Stomach (tissue), 9 donors: Measurements from ENCODE around the gene GNA15. TPM values are rescaled to one million over a fixed set of nuclear protein-coding genes. Genes with fewer than 3 reads are reported as not detected.

ENCODE experiments used
- DNase-seq, 2 donors: peaks; one replicate each; pipeline versions ENCODE4 v3.0.0 to v3.0.0-alpha.2; 2013 to 2019
- H3K27ac ChIP-seq, 5 donors: fragments of 200-600 bp in 4 of 5; sonication (generic) in 4 of 5; one replicate each; pipeline ENCODE4 v1.5.1; 2013 to 2019; ENCODE audit warnings: mild to moderate bottlenecking in 1 of 5, moderate library complexity in 1 of 5
- H3K27me3 ChIP-seq, 3 donors: fragments of 200-600 bp; sonication (generic); one replicate each; pipeline ENCODE4 v1.5.1; 2017 to 2019; ENCODE audit warnings: mixed run types in 1 of 3
- H3K36me3 ChIP-seq, 4 donors: fragments of 200-600 bp; sonication (generic); 1 replicate in 3 of 4; 2 replicates in 1 of 4; pipeline ENCODE4 v1.5.1; 2016 to 2019
- H3K4me1 ChIP-seq, 4 donors: fragments of 200-600 bp; sonication (generic); one replicate each; pipeline ENCODE4 v1.5.1; 2016 to 2019
- H3K4me3 ChIP-seq, 4 donors: fragments of 200-600 bp; sonication (generic) in 3 of 4; one replicate each; pipeline ENCODE4 v1.5.1; 2016 to 2019; ENCODE audit warnings: mild to moderate bottlenecking in 1 of 4
- H3K9me3 ChIP-seq, 4 donors: fragments of 200-600 bp; sonication (generic); one replicate each; pipeline ENCODE4 v1.5.1; 2016 to 2019
- EP300 ChIP-seq: sonication (generic); formaldehyde crosslinking; IDR thresholded peaks from one replicate; pipeline ENCODE4 v1.6.1; 2017; ENCODE audit warnings: antibody characterized with exemption
- POLR2A ChIP-seq, 4 donors: fragments of 450-650 bp; IDR thresholded peaks; one replicate each; pipeline ENCODE4 v1.6.1; 2016; ENCODE audit warnings: antibody characterized with exemption in 4 of 4, control low read depth in 2 of 4, mild to moderate bottlenecking in 1 of 4, moderate library complexity in 1 of 4
- POLR2AphosphoS5 ChIP-seq, 3 donors: sonication (generic); formaldehyde crosslinking; IDR thresholded peaks; one replicate each; pipeline ENCODE4 v1.6.1; 2016; ENCODE audit warnings: antibody characterized with exemption in 3 of 3
- WGBS, 5 donors: extraction: QIAGEN DNeasy Blood & Tissue Kit in 3 of 5; methylation state at CpG; one replicate each; pipeline versions ENCODE4 v1.1.5 to v1.1.7; 2013 to 2018; 5-methylcytosine and 5-hydroxymethylcytosine counted together
- intact Hi-C: fragments of 100-400 bp; cut with DNase I; formaldehyde crosslinking; loops from one replicate; pipeline ENCODE4 v1.15.1; 2023; ENCODE audit warnings: low total_unique reads
- polyA plus RNA-seq, 3 donors: library from polyadenylated mRNA; stranded (reverse); fragments of 200-250 nt; gene quantifications; one replicate each; pipeline ENCODE4 v1.2.3, GENCODE V29; 2013
- total RNA-seq, 5 donors: library from RNA; depleted of rRNA; stranded (reverse); fragments of >200 nt; gene quantifications; one replicate each; pipeline versions ENCODE4 v1.1.0 to v1.2.3, GENCODE V29; 2014 to 2016
- TF ChIP-seq, protein P1 (sequence below), 7 experiments: fragments of 450-650 bp in 4 of 7; fragments of 200-600 bp in 3 of 7; sonication (generic) in 3 of 7; IDR thresholded peaks; one replicate each; pipeline ENCODE4 v1.5.1; 2016 to 2019; ENCODE audit warnings: antibody characterized with exemption in 7 of 7, control low read depth in 2 of 7, mild to moderate bottlenecking in 1 of 7
- donor health status: healthy with polysubstance abuse.
- donor health status: Bipolar disorder and iron deficiency.
- donor health status: healthy.

The GNA15 gene
- total and polyA plus RNA-seq, 8 donors, result 0.45 to 15.1 (median 4.8) TPM; not detected in 2

- H3K9me3 ChIP-seq, result no peaks in the 10 kb centered on the region
- 91 to 96% (median 93%) methylated on average over 7 of the region's 7 CpGs for WGBS, 5 donors
Observed at GRCh38 chr19:3213159-3213558, 77.3 kb downstream of the GNA15 start.

More at GRCh38 chr19:3213159-3213558, 77.3 kb downstream of the GNA15 start:
- DNase-seq, result no peak
- Histone ChIP-seq H3K4me1 (no peaks in the 10 kb centered on the region), H3K4me3 (no peak overlapping the region), H3K27me3 (no peaks in the 10 kb centered on the region), H3K36me3 (peaks cover 0 to 12% (median 11%) of the 10 kb centered on the region in 4 donors), H3K27ac (no peak overlapping the region)
- TF ChIP-seq EP300 (no peak), POLR2AphosphoS5 (IDR thresholded peaks at IDR 0.05) (no peak), POLR2A (IDR thresholded peaks at IDR 0.05) (no peak)
- TF ChIP-seq, protein P1, sequence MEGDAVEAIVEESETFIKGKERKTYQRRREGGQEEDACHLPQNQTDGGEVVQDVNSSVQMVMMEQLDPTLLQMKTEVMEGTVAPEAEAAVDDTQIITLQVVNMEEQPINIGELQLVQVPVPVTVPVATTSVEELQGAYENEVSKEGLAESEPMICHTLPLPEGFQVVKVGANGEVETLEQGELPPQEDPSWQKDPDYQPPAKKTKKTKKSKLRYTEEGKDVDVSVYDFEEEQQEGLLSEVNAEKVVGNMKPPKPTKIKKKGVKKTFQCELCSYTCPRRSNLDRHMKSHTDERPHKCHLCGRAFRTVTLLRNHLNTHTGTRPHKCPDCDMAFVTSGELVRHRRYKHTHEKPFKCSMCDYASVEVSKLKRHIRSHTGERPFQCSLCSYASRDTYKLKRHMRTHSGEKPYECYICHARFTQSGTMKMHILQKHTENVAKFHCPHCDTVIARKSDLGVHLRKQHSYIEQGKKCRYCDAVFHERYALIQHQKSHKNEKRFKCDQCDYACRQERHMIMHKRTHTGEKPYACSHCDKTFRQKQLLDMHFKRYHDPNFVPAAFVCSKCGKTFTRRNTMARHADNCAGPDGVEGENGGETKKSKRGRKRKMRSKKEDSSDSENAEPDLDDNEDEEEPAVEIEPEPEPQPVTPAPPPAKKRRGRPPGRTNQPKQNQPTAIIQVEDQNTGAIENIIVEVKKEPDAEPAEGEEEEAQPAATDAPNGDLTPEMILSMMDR (IDR thresholded peaks at IDR 0.05), result no peak
- intact Hi-C loops, result no loop called here

Other genes with a start within 250 kb of the GNA15 start
- 10 to 100 TPM in 4 of 5 donors, under 1 TPM in 1; 0.89 to 42.0 (median 16.5) TPM for gene ZNF57, start 235.1 kb upstream of the GNA15 start, total RNA-seq
- gene ZNF57, start 235.1 kb upstream of the GNA15 start, polyA plus RNA-seq, result 10 to 100 TPM in 1 of 3 donors, 1 to 10 TPM in 2; 7.4 to 11.2 (median 9.5) TPM
- gene ZNF77, start 191.1 kb upstream of the GNA15 start, total RNA-seq, result 10 to 100 TPM in 2 of 5 donors, 1 to 10 TPM in 2, under 1 TPM in 1; 0.29 to 65.3 (median 6.5) TPM
- 1 to 10 TPM; 2.0 to 2.4 (median 2.3) TPM for gene ZNF77, start 191.1 kb upstream of the GNA15 start, polyA plus RNA-seq
- 1 to 10 TPM in 2 of 5 donors, under 1 TPM in 2, not detected in 1; 0.73 to 7.0 (median 1.8) TPM for gene TLE6, start 158.5 kb upstream of the GNA15 start, total RNA-seq
- gene TLE6, start 158.5 kb upstream of the GNA15 start, polyA plus RNA-seq, result 1 to 10 TPM in 2 of 3 donors, under 1 TPM in 1; 0.31 to 3.4 (median 2.7) TPM
- gene TLE2, start 106.8 kb upstream of the GNA15 start, total RNA-seq, result 10 to 100 TPM; 13.8 to 92.9 (median 47.2) TPM
- 10 to 100 TPM; 21.4 to 24.1 (median 21.8) TPM for gene TLE2, start 106.8 kb upstream of the GNA15 start, polyA plus RNA-seq
- gene TLE5, start 73.5 kb upstream of the GNA15 start, total RNA-seq, result 100 to 1,000 TPM; 126 to 386 (median 264) TPM
- gene TLE5, start 73.5 kb upstream of the GNA15 start, polyA plus RNA-seq, result 100 to 1,000 TPM; 470 to 688 (median 669) TPM
- gene GNA11, start 41.7 kb upstream of the GNA15 start, total RNA-seq, result 100 to 1,000 TPM in 1 of 5 donors, 10 to 100 TPM in 4; 40.6 to 204 (median 63.4) TPM
- gene GNA11, start 41.7 kb upstream of the GNA15 start, polyA plus RNA-seq, result 10 to 100 TPM; 18.9 to 31.3 (median 25.5) TPM
- gene S1PR4, start 42.7 kb downstream of the GNA15 start, total RNA-seq, result 10 to 100 TPM in 2 of 5 donors, 1 to 10 TPM in 1, not detected in 2; 4.6 to 22.2 (median 11.6) TPM
- gene S1PR4, start 42.7 kb downstream of the GNA15 start, polyA plus RNA-seq, result 1 to 10 TPM; 1.3 to 2.3 (median 2.2) TPM
- 100 to 1,000 TPM in 2 of 5 donors, 10 to 100 TPM in 3; 16.7 to 381 (median 93.6) TPM for gene NCLN, start 49.9 kb downstream of the GNA15 start, total RNA-seq
- gene NCLN, start 49.9 kb downstream of the GNA15 start, polyA plus RNA-seq, result 10 to 100 TPM; 42.3 to 45.8 (median 44.6) TPM
- gene CELF5, start 88.6 kb downstream of the GNA15 start, total RNA-seq, result under 1 TPM in 1 of 5 donors, not detected in 4; 0.18 TPM
- gene CELF5, start 88.6 kb downstream of the GNA15 start, polyA plus RNA-seq, result under 1 TPM in 1 of 3 donors, not detected in 2; 0.18 TPM
- 100 to 1,000 TPM in 2 of 5 donors, 10 to 100 TPM in 3; 32.3 to 251 (median 94.2) TPM for gene NFIC, start 230.6 kb downstream of the GNA15 start, total RNA-seq
- gene NFIC, start 230.6 kb downstream of the GNA15 start, polyA plus RNA-seq, result 10 to 100 TPM; 16.7 to 61.5 (median 34.2) TPM